GM19239 (cell line): ENCODE results near the gene SLC25A18.
"Not testable (repeated sequence)": the region's sequence is repeated elsewhere in the genome, so short reads cannot be mapped to it uniquely, and the experiment has no call there.

ENCODE experiments used
- DNase-seq: peaks from one replicate; pipeline ENCODE4 v3.0.0; 2011; ENCODE audit warnings: low spot score; ENCODE audit not compliant: insufficient read length
- FAIRE-seq: peaks from 2 replicates; lab custom pipeline; 2011; peaks lifted over from hg19 to GRCh38; lab: Jason Lieb, UNC

SLC25A18 gene

DNA sequence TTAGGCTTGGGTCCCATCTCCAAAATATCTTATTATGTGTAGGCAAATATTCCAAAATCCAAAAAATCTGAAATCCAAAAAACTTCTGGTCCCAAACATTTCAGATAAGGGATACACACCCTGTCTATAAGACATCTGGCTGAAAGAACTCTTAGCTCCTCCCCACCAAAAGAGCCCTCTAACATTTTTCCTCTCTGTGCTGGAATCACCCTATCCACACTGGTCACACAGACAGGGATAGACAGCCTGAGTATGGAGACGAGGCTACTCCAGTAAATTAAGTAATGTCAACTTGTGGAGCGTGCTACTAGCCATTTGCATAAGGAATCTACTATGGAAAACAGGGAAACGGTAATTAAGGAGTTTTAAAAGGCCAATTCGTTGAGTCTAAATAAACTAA is 40.4 kb downstream of the SLC25A18 start:
- DNase-seq (no peak), FAIRE-seq (no peak)

DNA sequence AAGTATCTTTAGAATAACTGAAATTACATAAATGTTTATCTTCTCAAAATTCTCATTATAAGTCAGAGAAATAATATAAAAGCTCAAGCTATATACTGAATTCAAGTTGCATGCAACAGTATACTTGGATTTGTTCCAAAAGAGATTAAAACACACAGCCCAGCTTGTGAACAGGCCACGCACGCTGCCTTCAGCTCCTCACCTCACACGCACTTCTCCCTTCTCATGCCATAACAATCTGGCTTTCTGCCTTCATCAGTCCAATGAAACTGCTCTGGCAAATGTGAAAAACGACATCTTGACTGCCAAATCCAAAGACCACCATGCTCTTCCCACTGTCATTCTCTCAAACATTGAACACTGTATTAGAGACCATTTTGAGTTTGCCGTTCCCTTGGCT is 43.2 kb downstream of the SLC25A18 start:
- FAIRE-seq = no peak

DNA sequence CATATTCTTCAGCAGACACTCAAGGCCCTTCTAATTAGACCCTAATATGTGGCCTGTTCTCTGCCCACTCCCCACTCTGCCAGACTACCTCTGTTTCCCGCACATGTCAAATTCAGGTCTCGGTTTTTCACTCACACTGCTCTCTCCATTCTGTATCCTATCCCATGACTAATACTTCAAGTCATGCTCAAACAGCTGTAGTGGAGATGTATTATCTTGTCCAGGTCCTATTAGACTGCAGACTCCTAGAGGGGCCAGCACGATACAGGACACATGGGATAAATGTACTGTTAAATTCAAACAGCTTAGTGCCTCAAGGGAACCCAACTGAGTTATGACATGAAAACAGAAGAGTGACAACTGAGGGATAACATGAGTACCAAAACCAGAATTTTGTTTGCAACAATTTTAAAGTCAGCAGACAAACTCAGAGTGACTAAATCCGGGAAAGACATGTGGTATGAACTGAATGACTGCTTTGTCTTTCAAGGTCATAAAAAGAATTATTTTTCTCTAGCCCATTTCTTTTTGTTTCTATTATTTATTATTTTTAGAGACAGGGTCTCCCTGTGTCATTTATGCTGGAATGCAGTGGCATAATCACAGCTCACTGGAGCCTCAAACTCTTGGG is 44.7 kb downstream of the SLC25A18 start:
- no peak for FAIRE-seq

More for the DNA sequence above, 43.2 kb downstream of the SLC25A18 start:
- no peak for DNase-seq

DNA sequence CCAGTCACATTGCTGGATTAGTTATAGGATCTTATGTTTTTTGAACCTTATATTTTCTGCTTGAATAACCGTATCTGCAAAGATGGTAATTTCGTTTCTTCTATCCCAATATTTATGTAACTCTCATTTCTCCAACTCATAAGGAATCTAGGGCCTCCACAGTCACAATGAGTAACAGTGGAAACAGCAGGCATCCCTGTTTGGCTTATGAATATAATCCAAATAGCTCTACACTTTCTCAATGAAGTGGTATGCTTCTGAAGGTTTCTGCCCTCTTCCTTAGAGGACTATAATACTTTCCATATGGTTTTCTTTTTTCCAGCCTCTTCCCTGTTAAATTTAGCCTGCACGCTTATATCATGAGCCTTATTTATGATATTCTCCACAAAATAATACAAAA is 48.8 kb downstream of the SLC25A18 start:
- FAIRE-seq (no peak), DNase-seq (no peak)

More for the DNA sequence above, 44.7 kb downstream of the SLC25A18 start:
- no peak for DNase-seq

DNA sequence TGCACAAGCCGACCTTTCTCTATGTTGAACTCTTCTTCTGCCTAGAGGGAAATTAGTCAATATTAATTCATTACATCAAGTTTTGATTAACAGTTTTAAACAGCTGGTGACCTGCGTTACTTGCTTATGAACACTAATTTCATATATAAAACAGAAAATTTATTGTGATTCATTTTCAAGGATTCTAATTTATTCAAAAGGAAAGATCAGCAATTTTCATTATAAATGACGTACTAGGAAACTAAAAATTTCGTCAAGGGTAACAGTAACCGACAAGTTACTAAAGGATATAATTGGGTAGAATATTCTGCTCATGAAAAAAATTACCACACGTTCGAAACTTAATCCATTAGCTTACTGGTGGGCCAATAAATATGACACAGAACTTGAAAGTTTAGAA is 50.0 kb downstream of the SLC25A18 start:
- FAIRE-seq (no peak), DNase-seq (no peak)

DNA sequence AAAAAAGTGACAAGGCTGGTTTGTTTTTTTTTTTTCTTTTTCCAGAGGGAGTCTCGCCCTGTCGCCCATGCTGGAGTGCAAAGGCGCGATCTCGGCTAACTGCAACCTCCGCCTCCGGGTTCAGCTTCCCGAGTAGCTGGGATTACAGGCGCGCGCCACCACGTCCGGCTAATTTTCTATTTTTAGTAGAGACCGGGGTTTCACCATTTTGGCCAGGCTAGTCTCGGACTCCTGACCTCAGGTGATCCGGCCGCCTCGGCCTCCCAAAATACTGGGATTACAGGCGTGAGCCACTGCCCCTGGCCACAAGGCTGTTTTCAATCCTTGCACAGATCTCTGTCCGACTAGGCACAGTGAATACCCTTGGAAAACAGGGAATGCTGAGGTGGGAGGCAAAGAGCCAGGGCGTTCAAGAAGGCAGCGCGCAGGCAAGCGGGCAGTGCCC is 64.7 kb downstream of the SLC25A18 start:
- FAIRE-seq (no peak), DNase-seq (no peak)

DNA sequence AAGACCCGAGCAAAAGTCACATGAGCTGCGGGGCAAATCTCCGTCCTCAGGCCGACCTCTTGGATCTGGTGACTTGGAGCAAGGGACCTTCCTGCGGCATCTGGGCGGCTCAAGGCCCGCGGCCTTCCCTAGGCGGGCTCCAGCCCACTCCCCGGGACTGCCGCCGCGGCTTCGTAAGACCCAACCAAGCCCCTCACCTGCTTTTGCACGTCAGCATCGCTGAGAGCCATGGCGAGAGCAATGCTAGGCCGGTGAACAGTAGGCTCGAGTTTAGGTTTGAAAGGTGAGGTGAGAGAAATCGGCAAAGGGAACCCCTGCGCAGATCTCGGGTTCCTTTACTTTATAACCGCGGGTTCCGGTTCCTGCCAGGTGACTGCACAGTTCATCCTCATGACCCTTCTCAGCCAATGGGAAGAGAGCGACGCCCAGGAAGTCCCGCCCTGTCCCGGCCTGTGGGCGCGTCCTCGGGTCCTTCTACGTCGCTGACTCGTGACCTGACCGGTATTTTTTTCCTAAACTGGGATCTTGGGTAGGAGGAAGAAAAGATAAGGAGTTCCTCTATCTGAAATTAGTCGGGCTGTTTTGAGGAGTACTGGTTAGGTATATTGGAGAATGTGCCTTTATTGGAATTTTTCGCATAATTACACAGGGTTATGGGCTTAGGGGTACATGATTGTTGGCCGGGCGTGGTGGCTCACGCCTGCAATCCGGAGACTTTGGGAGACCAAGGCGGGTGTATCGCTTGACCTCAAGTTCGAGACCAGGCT is 65.3 kb downstream of the SLC25A18 start, which contains the start of gene ATP6V1E1:
TSS of gene ATP6V1E1 (minus strand) at position 344 of the 767 bp plus-strand sequence. CDS start at position 230, 114 bp downstream.
- FAIRE-seq = peak; percentile 98
- DNase-seq = peak; percentile 91

DNA sequence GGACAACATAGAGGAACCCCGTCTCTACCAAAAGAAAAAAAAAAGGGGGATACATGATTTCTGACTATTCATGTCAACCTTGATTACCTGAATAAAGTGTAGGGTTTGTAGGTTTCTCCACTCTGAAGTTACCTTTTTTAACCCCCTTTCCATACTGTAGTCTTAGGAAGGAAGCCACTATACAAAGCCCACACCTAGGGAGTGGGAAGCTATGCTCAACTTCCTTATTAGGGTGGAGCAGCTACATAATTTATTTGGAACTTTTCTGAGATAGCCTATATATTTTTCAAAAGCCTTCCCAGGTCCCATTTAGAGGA is 65.8 kb downstream of the SLC25A18 start:
- no peak for FAIRE-seq
- no peak for DNase-seq

DNA sequence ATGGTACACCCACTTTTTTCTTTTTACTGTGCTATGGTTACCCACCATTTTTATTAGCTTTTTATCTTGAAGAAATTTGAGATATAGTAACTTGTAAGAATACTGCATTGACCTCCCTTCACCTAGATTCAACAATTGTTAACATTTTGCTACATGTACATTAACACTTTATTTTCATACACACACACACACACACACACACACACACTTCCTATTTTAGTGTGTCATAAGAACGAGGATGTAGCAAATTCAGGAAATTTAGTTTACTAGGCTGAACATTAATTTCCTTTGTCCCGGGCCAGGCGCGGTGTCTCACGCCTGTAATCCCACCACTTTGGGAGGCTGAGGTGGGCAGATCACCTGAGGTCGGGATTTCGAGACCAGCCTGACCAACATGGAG is 66.3 kb downstream of the SLC25A18 start:
- FAIRE-seq (no peak), DNase-seq (no peak)

DNA sequence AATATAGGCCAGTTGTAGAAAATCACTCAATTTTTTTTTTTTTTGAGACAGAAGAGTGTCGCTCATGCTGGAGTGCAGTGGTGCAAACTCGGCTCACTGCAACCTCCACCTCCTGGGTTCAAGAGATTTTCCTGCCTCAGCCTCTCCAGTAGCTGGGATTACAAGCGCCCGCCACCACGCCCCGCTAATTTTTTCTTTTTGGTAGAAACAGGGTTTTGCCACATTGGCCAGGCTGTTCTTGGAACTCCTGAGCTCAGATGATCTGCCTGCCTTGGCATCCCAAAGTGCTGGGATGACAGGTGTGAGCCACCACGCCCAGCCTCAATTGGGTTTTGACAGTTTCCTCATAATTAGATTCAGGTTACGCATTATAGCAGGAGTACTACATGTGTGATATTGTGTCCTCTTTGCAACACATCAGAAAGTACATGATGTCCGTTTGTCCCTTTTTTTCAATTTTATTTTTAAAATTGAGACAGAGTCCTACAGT is 67.8 kb downstream of the SLC25A18 start:
- DNase-seq (no peak), FAIRE-seq (no peak)

DNA sequence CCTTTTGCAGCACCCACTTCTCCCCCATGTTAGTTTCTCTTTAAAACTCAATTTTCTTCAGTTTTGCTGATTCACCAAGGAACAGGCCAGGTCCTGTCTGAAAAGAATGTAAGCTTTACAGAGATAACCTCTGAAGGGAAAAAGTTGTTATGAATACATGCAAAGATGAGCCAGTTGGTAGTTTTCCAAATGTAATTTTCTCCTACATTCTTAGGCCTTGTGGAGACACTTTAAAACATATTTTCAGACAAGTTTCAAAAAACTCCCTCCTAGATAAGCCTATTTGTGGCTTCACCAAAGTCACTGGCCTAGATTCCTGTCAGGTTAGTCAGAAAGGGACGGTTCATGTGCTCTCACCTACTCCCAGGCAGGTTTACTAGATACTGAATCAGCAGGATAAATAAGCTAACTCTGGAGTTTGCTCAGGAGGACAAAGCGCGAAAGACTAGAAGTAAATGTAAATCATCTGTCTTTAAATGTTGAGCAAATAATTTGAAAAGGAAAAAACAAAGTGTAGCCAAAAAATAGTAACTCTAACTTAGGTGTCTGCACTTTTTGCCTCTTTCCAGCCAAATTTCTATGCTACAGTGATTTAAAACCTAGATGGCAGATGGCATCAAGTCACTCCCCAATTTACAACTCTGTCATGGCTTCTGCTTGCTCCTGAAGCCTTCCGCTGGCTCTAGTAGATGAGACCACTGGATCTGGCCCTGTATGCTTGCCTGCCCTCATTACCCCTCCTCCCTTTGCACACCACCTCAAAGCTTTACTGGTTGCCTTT is 70.1 kb downstream of the SLC25A18 start:
- no peak for FAIRE-seq

DNA sequence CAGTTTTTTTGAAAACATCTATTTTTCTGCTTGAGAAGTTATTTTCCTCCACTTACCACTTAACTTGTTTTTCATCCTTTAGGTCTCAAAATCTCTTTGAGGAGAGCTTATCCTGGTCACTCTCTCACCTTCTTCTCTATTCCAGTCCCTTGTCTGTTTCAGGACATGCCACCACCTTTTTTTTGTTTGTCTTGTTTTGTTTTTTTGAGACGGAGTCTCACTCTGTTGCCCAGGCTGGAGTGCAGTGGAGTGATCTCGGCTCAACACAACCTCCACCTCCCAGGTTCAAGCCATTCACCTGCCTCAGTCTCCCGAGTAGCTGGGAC is 70.7 kb downstream of the SLC25A18 start:
- FAIRE-seq = no peak

More for the DNA sequence above, 70.1 kb downstream of the SLC25A18 start:
- no peak for DNase-seq

DNA sequence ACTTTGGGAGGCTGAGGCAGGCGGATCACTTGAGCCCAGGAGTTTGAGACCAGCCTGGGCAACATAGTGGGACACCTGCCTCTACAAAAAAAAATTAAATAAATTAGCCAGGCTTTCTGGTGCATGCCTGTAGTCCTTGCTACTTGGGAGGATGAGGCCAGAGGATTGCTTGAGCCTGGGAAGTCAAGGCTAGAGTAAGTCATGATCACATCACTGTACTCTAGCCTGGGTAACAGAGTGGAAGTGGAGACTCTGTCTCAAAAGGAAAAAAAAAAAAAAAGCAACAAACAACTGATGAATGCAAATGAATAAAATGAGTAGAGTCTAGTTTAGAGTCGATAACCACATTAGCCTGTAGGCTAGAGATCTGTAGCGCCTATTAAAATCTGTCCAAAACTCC is 71.4 kb downstream of the SLC25A18 start:
- DNase-seq (no peak), FAIRE-seq (no peak)

More for the DNA sequence above, 70.7 kb downstream of the SLC25A18 start:
- DNase-seq = no peak

DNA sequence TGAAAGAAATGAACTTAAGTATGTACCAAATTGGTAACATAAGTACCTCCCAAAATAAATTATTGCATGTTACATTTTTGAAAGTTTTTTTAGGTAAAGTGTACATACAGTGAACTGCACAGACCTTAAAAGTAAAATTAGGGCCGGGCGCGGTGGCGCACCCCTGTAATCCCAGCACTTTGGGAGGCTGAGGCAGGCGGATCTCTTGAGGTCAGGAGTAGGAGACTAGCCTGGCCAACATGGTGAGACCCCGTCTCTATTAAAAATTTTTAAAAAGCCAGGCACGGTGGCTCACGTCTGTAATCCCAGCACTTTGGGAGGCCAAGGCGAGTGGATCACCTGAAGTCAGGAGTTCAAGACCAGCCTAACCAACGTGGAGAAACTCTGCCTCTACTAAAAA is 73.6 kb downstream of the SLC25A18 start:
- not testable (repeated sequence) for DNase-seq, FAIRE-seq

DNA sequence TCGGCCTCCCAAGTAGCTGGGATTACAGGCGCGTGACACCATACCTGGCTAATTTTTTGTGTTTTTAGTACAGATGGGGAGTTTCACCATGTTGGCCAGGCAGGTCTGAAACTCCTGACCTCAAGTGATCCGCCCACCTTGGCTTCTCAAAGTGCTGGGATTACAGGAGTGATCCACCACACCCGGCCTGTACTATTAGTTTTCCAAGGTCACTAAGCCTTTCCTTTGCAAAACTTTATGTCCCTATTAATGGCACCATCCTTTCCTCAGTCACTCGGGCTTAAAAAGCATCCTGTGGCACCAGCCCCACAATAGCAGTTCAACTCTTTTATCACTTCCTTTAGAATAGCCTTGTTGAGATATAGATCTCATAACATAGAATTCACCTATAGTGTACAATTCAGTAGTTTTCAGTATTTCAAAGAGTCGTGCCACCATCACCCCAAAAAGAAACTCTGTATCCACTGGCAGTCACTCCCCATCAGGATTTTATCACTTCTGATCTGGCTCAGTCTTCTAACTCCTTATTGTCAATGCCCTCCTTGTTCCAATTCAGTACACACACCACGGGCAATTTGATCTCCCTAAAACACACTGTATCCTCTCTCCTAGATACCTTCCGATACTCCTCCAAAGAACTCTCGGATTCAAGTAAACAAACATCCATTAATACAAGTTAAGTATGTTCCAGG is 74.3 kb downstream of the SLC25A18 start:
- no peak for FAIRE-seq

DNA sequence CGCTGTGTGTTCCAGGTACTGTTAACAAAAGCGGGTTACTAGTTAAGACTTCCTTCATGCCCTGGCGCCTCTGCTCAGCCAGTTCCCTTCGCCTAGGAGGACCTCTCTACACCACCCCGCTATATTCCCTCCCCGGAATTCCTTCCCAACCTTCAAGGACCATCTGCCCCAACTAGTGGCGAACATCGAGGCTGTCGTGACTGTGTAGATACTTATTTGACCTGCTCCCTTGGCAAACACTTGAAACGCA is 74.8 kb downstream of the SLC25A18 start:
- FAIRE-seq = no peak

More for the DNA sequence above, 74.3 kb downstream of the SLC25A18 start:
- DNase-seq = no peak

DNA sequence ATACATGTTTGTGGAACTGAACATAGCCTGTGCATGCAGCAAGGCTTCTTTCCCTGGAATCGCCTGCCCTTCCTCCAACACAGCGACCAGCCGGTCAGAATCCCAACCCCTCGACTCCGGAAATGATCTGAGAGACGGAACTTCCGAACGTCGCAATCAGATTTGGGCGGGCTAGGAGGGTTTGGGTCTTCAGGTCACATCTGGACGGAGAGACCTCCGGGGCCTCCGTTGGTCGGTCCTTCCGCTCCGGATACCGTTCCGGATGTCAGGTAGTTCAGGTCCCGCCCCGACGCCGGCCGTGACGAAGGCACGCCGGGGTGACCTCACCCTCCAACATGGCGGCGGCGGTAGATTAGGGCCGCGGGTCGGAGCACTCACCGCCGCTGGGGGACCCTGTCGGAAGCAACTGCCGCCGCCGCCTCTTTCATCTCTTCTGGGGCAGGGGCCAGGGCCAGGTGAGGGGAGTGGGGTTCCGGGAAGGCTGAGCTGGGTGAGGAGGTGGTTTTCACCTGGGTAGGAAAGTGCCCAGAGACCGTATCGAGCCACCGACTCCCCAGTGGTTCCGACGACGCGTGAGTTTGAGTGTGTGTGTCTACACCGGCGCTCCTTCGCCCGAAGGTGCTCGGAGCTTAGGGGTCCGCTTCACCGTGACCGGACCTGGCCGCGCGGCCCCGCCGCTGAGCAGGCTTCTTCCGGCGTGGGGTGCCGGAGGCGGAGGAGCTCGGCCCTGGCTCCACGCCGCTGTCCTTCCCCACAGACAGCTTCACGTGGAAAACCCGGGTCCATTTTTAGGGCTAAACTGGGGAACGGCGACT is 75.3 kb downstream of the SLC25A18 start, which contains the start of gene BCL2L13:
TSS of gene BCL2L13 (plus strand) at position 326 of the 815 bp plus-strand sequence. CDS start 16,955 bp downstream, outside the sequence.
- FAIRE-seq = peak; percentile 74
- DNase-seq = peak; percentile 85

More for the DNA sequence above, 74.8 kb downstream of the SLC25A18 start:
- no peak for DNase-seq

DNA sequence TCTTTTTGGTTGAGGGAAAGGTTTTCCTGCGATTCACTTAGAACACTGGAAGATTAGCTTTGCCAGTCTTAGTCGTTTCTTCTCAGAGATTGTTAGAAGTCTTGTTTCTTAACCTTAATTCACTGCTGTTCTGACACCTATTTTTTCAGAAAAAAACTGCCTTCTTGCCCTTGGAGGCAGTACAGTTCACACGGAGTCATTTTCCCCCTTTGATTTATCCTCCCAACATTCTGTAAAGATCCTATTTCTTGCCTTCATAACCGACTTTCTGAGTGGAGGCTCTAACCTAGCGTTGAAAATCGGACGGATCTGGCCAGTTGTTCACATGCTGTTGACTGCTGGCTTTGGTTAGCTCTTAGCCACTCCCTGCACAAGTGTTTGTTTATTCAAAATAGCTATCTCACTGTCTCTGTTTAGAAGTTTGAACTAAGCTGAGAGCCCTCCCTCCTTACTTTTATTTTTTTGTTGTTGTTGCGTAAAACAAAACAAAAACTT is 76.0 kb downstream of the SLC25A18 start:
- peak; percentile 27 for DNase-seq
- peak; percentile 66 for FAIRE-seq
